A549 (cell line): ENCODE measurements around the gene PARD6A. TPM values are rescaled to one million over a fixed set of nuclear protein-coding genes. Genes with fewer than 3 reads are reported as not detected.

Experiments used
- ATAC-seq, 2 experiments: fragments of 200-7000 bp in 1 of 2; fragments of >200 bp in 1 of 2; cut with Nextera tagmentation in 1 of 2; cut with Tn5 transposase in 1 of 2; 3 replicates each; pipeline versions ENCODE4 v1.8.0 to v1.9.1; 2018 to 2020; ENCODE audit warnings: mild to moderate bottlenecking in 1 of 2, moderate library complexity in 1 of 2
- CTCF ChIA-PET: fragments of 300-600 bp; sonication (Branson Sonifier 250); formaldehyde crosslinking; extraction: SDS; loops from one replicate; lab custom pipeline; 2021; ENCODE audit warnings: antibody characterized with exemption, inconsistent platforms; lab: Yijun Ruan, JAX
- POLR2A ChIA-PET: fragments of 350-600 bp; formaldehyde crosslinking; extraction: SDS; loops from one replicate; lab custom pipeline; 2021; ENCODE audit warnings: antibody characterized with exemption, inconsistent platforms; lab: Yijun Ruan, JAX
- DNase-seq, 2 experiments: peaks; one replicate each; pipeline versions ENCODE4 v3.0.0 to v3.0.0-alpha.2; 2011 to 2016; ENCODE audit warnings: low read depth in 1 of 2, low spot score in 1 of 2
- FAIRE-seq: peaks from 2 replicates; lab custom pipeline; 2011; peaks lifted over from hg19 to GRCh38; lab: Jason Lieb, UNC
- H3K27ac ChIP-seq, 2 experiments: fragments of >200 bp; sonication (Bioruptor Twin); formaldehyde crosslinking; 3 replicates each; pipeline ENCODE4 v1.5.1; 2016 to 2017
- H3K4me1 ChIP-seq: fragments of >200 bp; sonication (Bioruptor Twin); formaldehyde crosslinking; 3 replicates; pipeline ENCODE4 v1.6.1; 2016
- H3K4me2 ChIP-seq: fragments of >200 bp; sonication (Bioruptor Twin); formaldehyde crosslinking; 3 replicates; pipeline ENCODE4 v1.6.1; 2016
- H3K4me3 ChIP-seq: fragments of >200 bp; sonication (Bioruptor Twin); formaldehyde crosslinking; 3 replicates; pipeline ENCODE4 v1.5.1; 2016
- H3K9me3 ChIP-seq: fragments of >200 bp; sonication (Bioruptor Twin); formaldehyde crosslinking; 3 replicates; pipeline ENCODE4 v1.6.1; 2016
- CBX8 ChIP-seq: fragments of 200-600 bp; sonication (generic); IDR thresholded peaks from 2 replicates; pipeline ENCODE4 v1.6.1; 2016
- EHMT2 ChIP-seq: fragments of 200-600 bp; sonication (generic); IDR thresholded peaks from 2 replicates; pipeline ENCODE4 v1.6.1; 2016; ENCODE audit warnings: antibody characterized with exemption, low read depth, mild to moderate bottlenecking, moderate library complexity
- EP300 ChIP-seq, 2 experiments: fragments of >200 bp; sonication (Bioruptor Twin); formaldehyde crosslinking; IDR thresholded peaks; 2 replicates in 1 of 2; 3 replicates in 1 of 2; pipeline ENCODE4 v1.6.1; 2016 to 2017
- FOSB ChIP-seq: fragments of 250-450 bp; sonication (Bioruptor Pico); IDR thresholded peaks from 2 replicates; pipeline ENCODE4 v1.5.0; 2020; ENCODE audit warnings: mild to moderate bottlenecking, moderate library complexity
- FOXS1 ChIP-seq: fragments of 250-450 bp; sonication (Bioruptor Pico); IDR thresholded peaks from 2 replicates; pipeline ENCODE4 v1.5.0; 2020; ENCODE audit warnings: mild to moderate bottlenecking, moderate library complexity
- HDAC2 ChIP-seq: fragments of 200-600 bp; sonication (generic); IDR thresholded peaks from 2 replicates; pipeline ENCODE4 v1.6.1; 2016
- HOXB13 ChIP-seq: fragments of 250-450 bp; sonication (Bioruptor Pico); IDR thresholded peaks from 2 replicates; pipeline ENCODE4 v1.5.0; 2020; ENCODE audit warnings: low read depth, mild to moderate bottlenecking, moderate library complexity
- JUNB ChIP-seq: fragments of >200 bp; sonication (Bioruptor Twin); formaldehyde crosslinking; IDR thresholded peaks from 2 replicates; pipeline ENCODE4 v1.6.1; 2016
- KDM1A ChIP-seq: fragments of 200-600 bp; sonication (generic); IDR thresholded peaks from 2 replicates; pipeline ENCODE4 v1.6.1; 2016; ENCODE audit warnings: low read depth, mild to moderate bottlenecking
- KDM5A ChIP-seq: fragments of 200-600 bp; sonication (generic); IDR thresholded peaks from 2 replicates; pipeline ENCODE4 v1.6.1; 2016; ENCODE audit warnings: antibody characterized with exemption, mild to moderate bottlenecking
- MAFK ChIP-seq: fragments of 450-650 bp; IDR thresholded peaks from 2 replicates; pipeline ENCODE4 v1.6.1; 2014; ENCODE audit not compliant: partially characterized antibody
- PHF8 ChIP-seq: fragments of 200-600 bp; sonication (generic); IDR thresholded peaks from 2 replicates; pipeline ENCODE4 v1.6.1; 2016; ENCODE audit warnings: low read depth, mild to moderate bottlenecking, antibody characterized with exemption, moderate library complexity, borderline replicate concordance
- POLR2AphosphoS2 ChIP-seq: conservative IDR thresholded peaks from 2 replicates; pipeline ENCODE4 v1.6.1; 2012; ENCODE audit warnings: low read length, improper control_type of control experiment, inconsistent platforms
- RARB ChIP-seq: fragments of 250-450 bp; sonication (Bioruptor Pico); IDR thresholded peaks from 2 replicates; pipeline ENCODE4 v1.8.0; 2021; ENCODE audit warnings: mild to moderate bottlenecking, moderate library complexity
- RNF2 ChIP-seq: fragments of 200-600 bp; sonication (generic); IDR thresholded peaks from 2 replicates; pipeline ENCODE4 v1.6.1; 2016; ENCODE audit warnings: low read depth, mild to moderate bottlenecking, antibody characterized with exemption, moderate library complexity, borderline replicate concordance
- SMC3 ChIP-seq: fragments of >200 bp; sonication (Bioruptor Twin); formaldehyde crosslinking; IDR thresholded peaks from 3 replicates; pipeline ENCODE4 v1.6.1; 2018; ENCODE audit warnings: inconsistent platforms
- TFCP2L1 ChIP-seq: fragments of 250-450 bp; sonication (Bioruptor Pico); IDR thresholded peaks from 2 replicates; pipeline ENCODE4 v1.5.0; 2021; ENCODE audit warnings: mild to moderate bottlenecking
- TP53 ChIP-seq: fragments of 250-450 bp; sonication (Bioruptor Pico); IDR thresholded peaks from 2 replicates; pipeline ENCODE4 v1.5.0; 2021; ENCODE audit warnings: mild to moderate bottlenecking, moderate library complexity
- WGBS: methylation state at CpG from one replicate; pipeline ENCODE4 v1.1.6; 2017; ENCODE audit errors: missing lambda C conversion rate; 5-methylcytosine and 5-hydroxymethylcytosine counted together
- polyA plus RNA-seq, 4 experiments: library from polyadenylated mRNA; depleted of rRNA in 3 of 4; stranded (reverse); fragments of >200 nt; fragmentation: RNase III in 1 of 4; extraction: RNeasy Plus Mini Kit Qiagen cat#74134 plus additional on column Dnase treatment in 1 of 4; gene quantifications; 2 replicates in 3 of 4; 3 replicates in 1 of 4; pipeline ENCODE4 v1.2.3, GENCODE V29; 2011 to 2017
- TF ChIP-seq, protein P1 (sequence below): fragments of >200 bp; sonication (Bioruptor Twin); formaldehyde crosslinking; IDR thresholded peaks from 2 replicates; pipeline ENCODE4 v1.6.1; 2016
- TF ChIP-seq, protein P2 (sequence below): fragments of 250-450 bp; sonication (Bioruptor Pico); IDR thresholded peaks from 2 replicates; pipeline ENCODE4 v1.5.0; 2020; ENCODE audit warnings: low read depth, mild to moderate bottlenecking, moderate library complexity
- TF ChIP-seq, protein P3 (sequence below): fragments of 250-450 bp; sonication (Bioruptor Pico); IDR thresholded peaks from 2 replicates; pipeline ENCODE4 v1.5.0; 2021; ENCODE audit warnings: mild to moderate bottlenecking, moderate library complexity, borderline replicate concordance
- TF ChIP-seq, protein P4 (sequence below): IDR thresholded peaks from 2 replicates; pipeline ENCODE4 v1.6.1; 2012

The PARD6A gene
- polyA plus RNA-seq, 2 of the 4 experiments (the other 2 are of a cell fraction), result 1.4 to 1.7 TPM

DNA sequence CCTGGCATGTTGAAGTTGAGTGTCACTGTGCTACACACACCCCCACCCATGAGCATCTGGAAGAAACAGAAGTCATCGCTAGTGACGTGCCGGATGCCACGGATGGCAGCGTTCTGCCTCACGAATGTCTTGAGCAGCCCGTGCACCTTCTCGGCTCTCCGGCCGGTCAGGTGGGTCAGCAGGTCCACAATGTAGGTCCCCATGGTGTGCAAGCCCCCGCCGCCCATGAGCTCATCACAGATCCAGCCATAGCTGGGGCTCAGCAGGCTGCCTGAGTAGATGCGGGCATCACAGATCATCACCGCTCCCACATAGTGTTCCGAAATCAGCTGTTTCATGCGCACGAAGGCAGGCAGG, 14.8 kb downstream of the PARD6A start:
- Histone ChIP-seq H3K4me2 (no peak overlapping the region), H3K4me3 (no peak overlapping the region), H3K9me3 (no peaks in the 10 kb centered on the region), H3K4me1 (no peaks in the 10 kb centered on the region), H3K27ac (no peak overlapping the region)
- FAIRE-seq (no peak), DNase-seq (no peak), ATAC-seq (no peak)
- WGBS, result 94% methylated on average over 17 of the region's 17 CpGs
- ChIA-PET CTCF (interaction anchor here (0.6 to 16.7 kb wide), 3 partner anchors 8 to 154 kb away, joined by 3 to 174 read pairs (median 3); no protein-coding TSS in a partner anchor), POLR2A (no interaction called here)
- TF ChIP-seq KDM1A (no peak), MAFK (no peak), CBX8 (no peak), KDM5A (no peak), RNF2 (no peak), HOXB13 (no peak), FOSB (CRISPR knock-in tag) (no peak), SMC3 (no peak), EP300 (IDR thresholded peaks at IDR 0.05) (no peak), JUNB (no peak), TP53 (CRISPR knock-in tag) (no peak), TFCP2L1 (CRISPR knock-in tag) (no peak), POLR2AphosphoS2 (no peak), EHMT2 (no peak), RARB (CRISPR knock-in tag) (no peak)
- TF ChIP-seq, protein P1, sequence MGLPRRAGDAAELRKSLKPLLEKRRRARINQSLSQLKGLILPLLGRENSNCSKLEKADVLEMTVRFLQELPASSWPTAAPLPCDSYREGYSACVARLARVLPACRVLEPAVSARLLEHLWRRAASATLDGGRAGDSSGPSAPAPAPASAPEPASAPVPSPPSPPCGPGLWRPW, result no peak
- TF ChIP-seq, protein P2, sequence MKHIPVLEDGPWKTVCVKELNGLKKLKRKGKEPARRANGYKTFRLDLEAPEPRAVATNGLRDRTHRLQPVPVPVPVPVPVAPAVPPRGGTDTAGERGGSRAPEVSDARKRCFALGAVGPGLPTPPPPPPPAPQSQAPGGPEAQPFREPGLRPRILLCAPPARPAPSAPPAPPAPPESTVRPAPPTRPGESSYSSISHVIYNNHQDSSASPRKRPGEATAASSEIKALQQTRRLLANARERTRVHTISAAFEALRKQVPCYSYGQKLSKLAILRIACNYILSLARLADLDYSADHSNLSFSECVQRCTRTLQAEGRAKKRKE (CRISPR knock-in tag), result no peak
- TF ChIP-seq, protein P3, sequence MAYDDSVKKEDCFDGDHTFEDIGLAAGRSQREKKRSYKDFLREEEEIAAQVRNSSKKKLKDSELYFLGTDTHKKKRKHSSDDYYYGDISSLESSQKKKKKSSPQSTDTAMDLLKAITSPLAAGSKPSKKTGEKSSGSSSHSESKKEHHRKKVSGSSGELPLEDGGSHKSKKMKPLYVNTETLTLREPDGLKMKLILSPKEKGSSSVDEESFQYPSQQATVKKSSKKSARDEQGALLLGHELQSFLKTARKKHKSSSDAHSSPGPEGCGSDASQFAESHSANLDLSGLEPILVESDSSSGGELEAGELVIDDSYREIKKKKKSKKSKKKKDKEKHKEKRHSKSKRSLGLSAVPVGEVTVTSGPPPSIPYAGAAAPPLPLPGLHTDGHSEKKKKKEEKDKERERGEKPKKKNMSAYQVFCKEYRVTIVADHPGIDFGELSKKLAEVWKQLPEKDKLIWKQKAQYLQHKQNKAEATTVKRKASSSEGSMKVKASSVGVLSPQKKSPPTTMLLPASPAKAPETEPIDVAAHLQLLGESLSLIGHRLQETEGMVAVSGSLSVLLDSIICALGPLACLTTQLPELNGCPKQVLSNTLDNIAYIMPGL (CRISPR knock-in tag), result no peak

DNA sequence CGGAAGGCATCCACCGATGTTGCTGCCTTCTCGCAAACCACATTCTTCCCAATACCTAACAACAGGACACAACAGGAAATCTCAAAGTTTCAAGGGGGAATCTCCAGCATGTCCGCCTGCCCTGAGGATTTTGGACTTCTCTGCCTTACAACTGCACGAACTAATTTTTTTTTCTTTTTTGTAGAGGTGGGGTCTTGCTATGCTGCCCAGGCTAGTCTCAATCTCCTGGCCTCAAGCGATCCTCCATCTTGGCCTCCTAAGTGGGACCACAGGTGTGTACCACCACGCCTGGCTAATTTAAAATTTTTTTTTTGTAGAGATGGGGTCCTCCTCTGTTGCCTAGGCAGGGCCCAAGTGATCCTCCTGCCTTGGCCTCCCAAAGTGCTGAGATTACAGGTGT, 15.2 kb downstream of the PARD6A start:
- Histone ChIP-seq H3K27ac (no peak overlapping the region), H3K4me2 (no peak overlapping the region)
- WGBS, result 91% methylated on average over 7 of the region's 7 CpGs

DNA sequence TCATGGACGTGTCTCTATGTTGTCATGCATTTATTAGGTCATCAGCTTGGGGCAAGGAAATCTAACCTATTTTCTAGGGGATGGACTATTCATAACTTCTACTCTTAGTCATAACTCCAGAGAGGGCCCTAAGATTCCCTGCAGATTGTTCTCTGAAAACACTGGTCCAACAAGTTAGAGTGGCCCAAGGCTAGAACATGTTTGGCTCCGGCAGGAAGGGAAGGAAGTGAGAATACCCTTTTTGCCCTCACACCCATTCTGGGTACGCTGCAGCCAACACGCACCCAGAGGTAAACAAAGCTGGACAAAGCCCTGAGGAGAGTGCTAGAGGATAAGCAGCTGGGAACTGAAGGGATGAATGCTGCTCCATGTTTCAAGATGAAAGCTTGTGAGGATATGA, 15.8 kb downstream of the PARD6A start:
- FAIRE-seq (no peak), ATAC-seq (no peak), DNase-seq (no peak)
- TF ChIP-seq PHF8 (no peak), FOSB (CRISPR knock-in tag) (no peak), SMC3 (no peak), HDAC2 (no peak), FOXS1 (CRISPR knock-in tag) (no peak)
- H3K4me3 ChIP-seq, result no peak overlapping the region
- H3K4me1 ChIP-seq, result no peaks in the 10 kb centered on the region
- ChIA-PET POLR2A (no interaction called here), CTCF (interaction anchor here (0.6 to 16.7 kb wide), 8 partner anchors 8 to 295 kb away, joined by 3 to 174 read pairs (median 4); no protein-coding TSS in a partner anchor)
- H3K9me3 ChIP-seq, result no peaks in the 10 kb centered on the region
- no peak overlapping the region for H3K27ac ChIP-seq
- WGBS, result 82% methylated on average over 4 of the region's 4 CpGs
- H3K4me2 ChIP-seq, result no peak overlapping the region

More for the DNA sequence above, 15.2 kb downstream of the PARD6A start:
- H3K4me3 ChIP-seq, result no peak overlapping the region
- FAIRE-seq (no peak), DNase-seq (no peak)
- CTCF ChIA-PET, result interaction anchor here (0.6 to 16.7 kb wide), 5 partner anchors 8 to 155 kb away, joined by 3 to 174 read pairs (median 5); no protein-coding TSS in a partner anchor
- H3K9me3 ChIP-seq, result no peaks in the 10 kb centered on the region
- TF ChIP-seq FOXS1 (CRISPR knock-in tag) (no peak), FOSB (CRISPR knock-in tag) (no peak)
- TF ChIP-seq, protein P4, sequence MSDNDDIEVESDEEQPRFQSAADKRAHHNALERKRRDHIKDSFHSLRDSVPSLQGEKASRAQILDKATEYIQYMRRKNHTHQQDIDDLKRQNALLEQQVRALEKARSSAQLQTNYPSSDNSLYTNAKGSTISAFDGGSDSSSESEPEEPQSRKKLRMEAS, result no peak
- TF ChIP-seq, all 56 proteins: peak for 0
- no peak for ATAC-seq
- POLR2A ChIA-PET, result no interaction called here
- H3K4me1 ChIP-seq, result no peaks in the 10 kb centered on the region
